HCT116 (cell line): ENCODE data around the gene DDRGK1.

Experiments used
- POLR2A ChIP-seq: IDR thresholded peaks from 2 replicates; pipeline ENCODE4 v1.7.0; 2011; ENCODE audit warnings: borderline replicate concordance; ENCODE audit not compliant: insufficient read depth, insufficient read length; ENCODE audit errors: extremely low read depth
- POLR2AphosphoS5 ChIP-seq: IDR thresholded peaks from 2 replicates; pipeline ENCODE4 v1.6.1; 2011; ENCODE audit warnings: mild to moderate bottlenecking, low read depth, low read length, moderate library complexity

- TF ChIP-seq POLR2AphosphoS5 = no peak
- no peak for TF ChIP-seq POLR2A
Observed at GRCh38 chr20:3141757-3142156, 62.7 kb downstream of the DDRGK1 start.
